OCI-M1 (cell line): ENCODE measurements around the gene BEND4.

Experiments used
- DNase-seq: peaks from one replicate; lab custom pipeline; 2025; lab: John Stamatoyannopoulos, UW

Gene BEND4

GRCh38 chr4:42104521-42104920 is 47.9 kb downstream of the BEND4 start:
- DNase-seq: peak; percentile 9

GRCh38 chr4:42101446-42101975 is 50.9 kb downstream of the BEND4 start:
- no peak for DNase-seq

GRCh38 chr4:42088386-42088785 is 64.1 kb downstream of the BEND4 start:
- DNase-seq: no peak

- DNase-seq: no peak
Observed at GRCh38 chr4:42083816-42084215, 68.6 kb downstream of the BEND4 start.

- DNase-seq: no peak
Observed at GRCh38 chr4:42080306-42080705, 72.1 kb downstream of the BEND4 start.

- no peak for DNase-seq
Observed at GRCh38 chr4:42078184-42078801, 74.2 kb downstream of the BEND4 start.

- DNase-seq: no peak
Observed at GRCh38 chr4:42074294-42074693, 78.2 kb downstream of the BEND4 start.

- no peak for DNase-seq
Observed at GRCh38 chr4:42070463-42070862, 82.0 kb downstream of the BEND4 start.

- DNase-seq: no peak
Observed at GRCh38 chr4:42067264-42067663, 85.2 kb downstream of the BEND4 start.

- no peak for DNase-seq
Observed at GRCh38 chr4:42066402-42066801, 86.1 kb downstream of the BEND4 start.
